G401.6 (cell line): ENCODE measurements around the gene FAAH2.
"Not testable (repeated sequence)": the region's sequence is repeated elsewhere in the genome, so short reads cannot be mapped to it uniquely, and the experiment has no call there.

ENCODE experiments used
- FAIRE-seq: peaks from 2 replicates; lab custom pipeline; 2012; peaks lifted over from hg19 to GRCh38; lab: Jason Lieb, UNC

Gene FAAH2

DNA sequence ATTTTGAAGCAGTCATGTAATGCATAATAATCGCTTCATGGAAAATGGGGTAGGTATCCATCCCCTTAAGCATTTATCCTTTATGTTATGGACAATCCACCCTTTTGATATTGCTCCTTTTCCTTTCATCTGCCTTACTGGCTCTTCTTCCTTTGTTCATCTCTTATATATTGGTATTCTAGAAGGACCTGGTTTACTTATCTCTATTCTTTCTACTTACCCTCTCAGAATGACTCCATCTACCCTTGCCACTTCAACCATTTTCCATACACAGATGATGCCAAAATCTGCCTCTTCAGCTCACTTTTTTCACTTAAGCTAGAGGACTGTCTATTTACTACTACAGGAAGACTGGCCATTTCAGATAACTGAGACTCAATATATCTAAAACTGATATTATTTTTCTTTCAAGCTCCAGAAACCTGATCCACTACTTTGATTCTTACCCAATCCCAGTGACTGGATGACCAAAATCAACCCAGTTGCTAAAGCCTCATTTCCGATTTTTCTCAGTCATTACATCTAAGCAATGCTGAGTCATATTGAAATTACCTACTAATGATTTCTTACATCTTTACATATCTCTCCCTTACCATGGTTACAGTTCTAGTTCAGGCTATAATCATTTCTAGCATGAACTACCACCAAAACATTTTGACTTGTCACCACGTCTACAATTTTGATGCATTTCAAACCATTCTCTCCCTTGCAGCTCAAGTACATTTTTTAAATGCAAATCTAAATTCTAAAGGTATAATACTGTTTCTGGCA lies 93.7 kb downstream of the FAAH2 start:
- no peak for FAIRE-seq

DNA sequence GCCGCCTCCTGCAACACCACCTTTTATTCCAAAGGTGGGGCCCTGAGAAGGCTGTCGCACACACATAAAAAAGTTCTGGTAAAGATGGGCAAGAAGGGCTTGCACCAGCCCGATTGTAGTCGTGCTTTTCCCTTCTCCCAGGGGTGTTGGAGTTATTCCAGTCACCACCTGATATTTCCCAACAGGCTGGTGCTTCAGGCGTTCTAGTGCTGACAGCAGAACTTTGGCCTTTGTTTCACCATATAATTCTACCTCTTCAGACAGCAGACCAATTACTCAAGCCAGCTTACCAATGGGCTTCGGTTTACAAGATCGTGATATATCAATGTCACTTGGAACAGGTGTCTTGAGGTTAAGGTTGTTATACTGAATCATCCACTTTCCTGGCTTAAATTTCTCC lies 107.7 kb downstream of the FAAH2 start:
- not testable (repeated sequence) for FAIRE-seq

DNA sequence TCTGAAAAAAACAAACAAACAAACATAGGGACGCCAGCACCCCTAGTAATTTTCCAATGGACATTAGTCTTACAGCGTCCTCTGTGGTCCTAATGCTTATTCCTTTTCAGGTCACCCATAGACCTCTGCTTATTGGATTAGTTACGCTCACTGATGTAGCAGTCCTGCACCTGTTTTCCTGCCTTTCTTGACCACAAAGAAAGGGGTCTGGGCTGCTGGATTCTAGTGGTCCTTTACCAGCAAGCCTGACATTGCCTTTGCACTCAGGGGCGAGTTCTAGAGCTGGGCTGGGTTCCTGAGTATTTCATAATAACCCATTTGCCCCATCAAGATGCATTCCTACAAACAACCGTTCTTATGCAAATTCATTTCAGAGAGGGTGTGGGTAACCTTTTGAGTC lies 116.7 kb downstream of the FAAH2 start:
- FAIRE-seq: not testable (repeated sequence)

DNA sequence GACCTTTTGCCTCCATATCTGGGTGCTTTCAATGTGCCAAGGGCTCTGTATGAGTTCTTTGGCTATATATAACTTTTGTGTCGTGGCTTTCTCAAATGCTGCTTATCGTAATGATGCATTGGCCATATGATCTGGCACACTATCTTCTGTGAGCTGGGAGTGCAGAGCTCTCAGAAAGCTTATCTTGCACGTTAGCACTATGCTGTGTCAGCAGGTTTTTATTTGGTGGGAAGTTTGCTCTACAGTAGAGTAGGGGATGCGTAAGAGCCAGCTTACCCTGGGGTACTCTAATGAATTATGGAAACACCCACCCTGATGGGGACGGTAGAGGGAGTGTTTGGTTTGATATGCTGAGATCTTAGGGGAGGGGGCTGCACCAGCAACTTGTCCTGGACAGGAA lies 119.6 kb downstream of the FAAH2 start:
- FAIRE-seq: no peak

DNA sequence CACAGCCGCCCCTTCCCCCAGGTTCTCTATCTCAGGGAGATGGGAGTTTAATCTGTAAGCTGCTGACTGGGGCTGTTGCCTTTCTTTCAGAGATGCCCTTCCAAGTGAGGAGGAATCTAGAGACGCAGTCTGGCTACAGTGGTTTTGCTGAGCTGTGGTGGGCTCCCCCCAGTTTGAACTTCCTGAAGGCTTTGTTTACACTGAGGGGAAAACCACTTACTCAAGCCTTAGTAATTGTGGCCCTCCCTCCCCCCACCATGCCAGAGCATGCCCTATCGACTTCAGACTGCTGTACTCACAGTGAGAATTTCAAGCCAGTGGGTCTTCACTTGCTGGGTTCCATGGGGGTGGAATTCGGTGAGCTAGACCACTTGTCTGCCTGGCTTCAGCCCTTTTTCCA lies 131.3 kb downstream of the FAAH2 start:
- FAIRE-seq: no peak

DNA sequence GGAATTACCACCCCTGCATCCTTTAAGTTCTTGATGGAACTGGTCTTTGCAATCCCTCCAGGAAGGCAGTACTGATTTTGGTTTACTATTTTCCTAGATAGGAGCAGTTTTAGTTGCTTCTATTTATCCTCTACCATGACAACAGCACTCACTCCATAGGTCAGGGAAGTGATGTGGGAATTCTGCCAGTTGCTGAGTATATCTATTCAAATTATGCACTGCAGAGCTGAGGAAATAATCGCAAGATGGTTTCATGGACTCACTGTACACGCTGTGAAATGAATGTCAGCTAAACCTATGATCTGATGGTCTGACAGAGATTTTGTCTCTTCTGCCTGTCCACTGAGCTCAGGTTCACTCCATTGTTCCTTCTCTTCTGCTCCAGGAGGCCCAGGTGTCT lies 135.8 kb downstream of the FAAH2 start:
- FAIRE-seq: no peak

DNA sequence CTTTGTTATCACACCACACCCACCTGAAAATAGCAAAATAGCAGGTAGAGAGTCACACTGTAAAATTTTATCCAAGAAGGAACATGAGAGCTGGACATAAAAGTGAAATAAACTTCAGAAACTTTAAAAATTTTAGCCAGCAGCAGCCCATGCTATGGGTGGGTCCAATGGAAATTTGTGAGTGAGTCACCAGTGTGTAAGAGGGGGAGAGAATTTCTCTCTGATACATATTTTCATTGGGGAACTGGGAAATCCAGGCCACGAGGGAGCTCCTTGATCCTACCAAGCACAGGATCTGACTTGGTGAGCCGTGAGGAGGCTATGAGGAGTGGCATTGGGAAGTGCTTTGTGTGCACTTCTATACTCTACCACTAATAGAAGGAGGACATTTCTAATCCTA lies 136.3 kb downstream of the FAAH2 start:
- FAIRE-seq: no peak

DNA sequence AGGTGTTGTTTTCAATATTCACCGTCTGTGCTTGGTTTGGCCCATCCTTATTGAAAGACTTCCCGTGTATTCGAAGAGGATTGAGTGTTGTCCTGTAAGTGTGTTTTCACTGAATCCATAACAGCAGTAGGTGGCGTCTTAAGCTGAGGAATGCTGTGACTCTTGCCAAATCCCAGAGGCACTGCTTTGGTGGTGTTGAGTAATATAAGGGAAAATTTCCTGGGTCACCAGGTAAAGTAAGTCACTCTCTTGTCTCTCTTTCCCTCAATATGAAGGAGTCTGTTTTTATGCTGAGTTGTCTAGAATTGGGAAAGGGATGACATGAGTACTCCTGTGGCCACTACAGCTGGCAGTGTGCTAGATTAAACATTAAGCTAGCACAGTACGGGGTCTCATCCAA lies 158.6 kb downstream of the FAAH2 start:
- no peak for FAIRE-seq

DNA sequence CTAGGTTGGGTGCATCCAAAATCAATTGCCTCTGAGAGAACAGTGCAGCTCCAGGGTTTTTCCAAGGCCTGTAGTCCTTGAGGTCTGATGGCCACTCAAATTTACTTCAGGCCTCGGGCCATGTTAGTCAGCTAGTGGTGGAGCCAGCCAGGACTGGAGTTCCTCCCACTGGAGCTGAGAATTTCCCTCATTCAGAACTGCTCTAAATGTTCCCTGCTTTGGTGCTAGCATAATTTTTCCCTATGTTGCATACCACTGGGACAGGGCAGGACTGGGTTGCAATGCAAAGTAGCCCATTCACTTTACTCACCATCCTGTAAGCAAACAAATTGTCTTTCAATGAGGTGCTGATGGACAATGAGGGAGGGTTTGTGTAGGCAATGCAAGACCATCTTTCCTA lies 159.3 kb downstream of the FAAH2 start:
- no peak for FAIRE-seq

DNA sequence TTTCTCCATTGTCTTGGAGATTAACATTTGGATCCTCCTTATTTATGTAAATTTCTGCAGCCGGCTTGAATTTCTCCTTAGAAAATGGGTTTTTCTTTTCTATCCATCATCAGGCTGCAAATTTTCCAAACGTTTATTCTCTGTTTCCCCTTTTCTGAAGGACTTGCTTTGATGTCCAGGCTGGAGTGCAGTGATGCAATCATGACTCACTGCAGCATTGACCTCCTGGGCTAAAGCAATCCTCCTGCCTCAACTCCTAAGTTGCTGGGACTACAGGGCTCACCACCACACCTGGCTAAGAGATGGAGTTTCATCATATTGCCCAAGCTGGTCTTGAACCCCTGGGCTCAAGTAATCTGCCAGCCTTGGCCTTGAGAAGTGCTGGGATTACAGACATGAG lies 161.3 kb downstream of the FAAH2 start:
- FAIRE-seq: no peak

DNA sequence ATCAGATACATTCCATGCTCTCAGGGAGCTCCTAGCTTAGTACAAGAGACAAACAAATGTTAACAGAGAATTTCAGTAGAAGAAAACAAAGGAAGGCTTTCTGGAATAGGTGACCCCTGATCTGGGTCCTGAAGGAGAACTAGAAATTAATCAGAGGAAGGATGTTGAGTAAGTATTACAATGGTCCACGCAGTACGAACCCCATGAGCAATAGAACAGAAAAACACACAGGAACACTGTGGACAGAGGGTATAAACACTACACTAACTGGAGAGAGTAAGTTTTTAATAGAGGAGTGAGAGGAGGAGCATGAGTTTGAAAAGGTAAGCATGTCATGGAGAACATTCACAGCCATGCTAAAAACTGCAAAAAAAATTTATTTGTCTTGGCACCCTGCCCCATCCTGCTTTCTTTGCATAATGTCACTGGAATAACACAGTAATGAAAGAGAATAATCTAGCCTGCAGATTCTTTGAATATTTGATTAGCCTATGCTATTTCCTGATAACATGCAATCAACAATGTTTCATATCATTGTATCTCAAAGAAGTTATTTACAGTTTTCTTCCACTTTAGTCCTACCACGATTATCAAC lies 165.0 kb downstream of the FAAH2 start:
- FAIRE-seq: no peak

DNA sequence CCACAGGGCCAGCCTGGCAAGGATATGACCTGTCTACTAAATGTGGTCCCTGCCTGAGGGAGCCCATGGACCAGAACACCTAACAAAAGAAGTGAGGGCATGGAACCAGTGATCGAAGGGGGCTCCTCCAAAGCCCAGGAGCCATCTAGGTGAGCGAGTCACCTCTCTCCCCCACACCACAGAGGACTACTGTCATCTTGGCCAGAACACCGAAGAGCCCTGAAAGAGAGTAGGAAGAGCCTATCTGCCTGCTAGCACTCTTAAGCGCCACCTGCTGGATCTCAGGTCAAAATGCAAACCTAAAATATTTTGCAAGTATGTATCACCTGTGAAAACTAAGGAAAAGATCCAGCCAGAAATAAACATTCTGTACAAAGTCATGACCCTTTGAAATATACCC lies 167.4 kb downstream of the FAAH2 start:
- FAIRE-seq: no peak

DNA sequence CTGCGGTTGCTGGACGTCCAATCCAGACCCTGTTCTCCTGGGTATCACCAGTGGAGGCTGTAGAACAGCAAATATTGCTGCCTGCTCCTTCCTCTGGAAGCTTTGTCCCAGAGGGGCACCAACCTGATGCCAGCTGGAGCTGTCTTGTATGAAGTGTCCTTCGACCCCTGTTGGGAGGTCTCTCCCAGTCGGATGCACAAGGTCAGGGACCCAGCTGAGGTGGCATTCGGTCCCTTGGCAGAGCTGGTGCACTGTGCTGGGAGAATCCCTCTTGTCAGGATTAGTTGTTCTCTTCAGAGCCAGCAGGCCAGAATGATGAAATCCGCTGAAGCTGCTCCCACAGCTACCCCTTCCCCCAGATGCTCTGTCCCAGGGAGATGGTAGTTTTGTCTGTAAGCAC lies 195.0 kb downstream of the FAAH2 start:
- FAIRE-seq: no peak

DNA sequence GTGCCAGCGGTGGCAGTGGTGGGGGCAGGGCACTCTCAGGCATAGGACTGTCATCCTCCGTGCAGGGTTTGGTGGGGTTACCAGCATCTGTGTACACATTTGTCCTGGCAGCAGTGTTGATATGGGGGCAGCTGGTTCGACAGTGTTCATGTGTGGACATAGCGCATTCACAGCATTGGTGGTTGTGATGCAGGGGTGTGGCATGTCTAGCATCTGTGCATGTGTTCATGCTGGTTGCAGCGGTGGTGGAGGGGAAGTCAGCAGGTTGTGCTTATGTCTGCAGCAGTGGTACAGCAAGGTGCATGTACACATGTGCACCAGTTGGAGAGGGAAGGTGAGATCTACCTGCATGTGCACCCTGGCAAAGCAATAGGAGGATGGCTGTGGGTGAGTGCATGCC lies 230.0 kb downstream of the FAAH2 start:
- FAIRE-seq: no peak

DNA sequence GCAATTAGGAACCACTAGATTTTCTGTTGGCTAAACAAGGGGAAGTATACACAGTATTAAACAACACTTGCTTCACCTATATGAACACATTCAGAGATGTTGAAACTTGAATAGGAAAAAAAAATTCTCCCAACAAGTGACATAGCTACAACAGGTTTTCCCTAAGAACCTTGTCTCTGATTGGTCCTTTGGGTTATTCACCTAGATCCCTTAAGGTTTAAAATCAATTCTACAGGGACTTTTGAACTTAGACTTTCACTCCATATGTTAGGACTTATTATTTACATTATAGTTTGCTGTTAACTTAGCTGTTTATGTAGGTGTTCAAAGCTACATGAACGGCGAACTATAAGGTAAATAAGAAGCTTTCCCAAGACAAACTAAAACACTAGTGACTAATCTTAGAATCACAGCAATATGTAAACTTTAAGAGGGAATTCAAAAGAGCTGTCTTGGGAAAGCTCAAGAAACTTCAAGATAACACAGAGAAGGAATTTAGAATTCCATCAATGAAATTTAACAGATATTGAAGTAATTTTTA lies 233.1 kb downstream of the FAAH2 start:
- no peak for FAIRE-seq

DNA sequence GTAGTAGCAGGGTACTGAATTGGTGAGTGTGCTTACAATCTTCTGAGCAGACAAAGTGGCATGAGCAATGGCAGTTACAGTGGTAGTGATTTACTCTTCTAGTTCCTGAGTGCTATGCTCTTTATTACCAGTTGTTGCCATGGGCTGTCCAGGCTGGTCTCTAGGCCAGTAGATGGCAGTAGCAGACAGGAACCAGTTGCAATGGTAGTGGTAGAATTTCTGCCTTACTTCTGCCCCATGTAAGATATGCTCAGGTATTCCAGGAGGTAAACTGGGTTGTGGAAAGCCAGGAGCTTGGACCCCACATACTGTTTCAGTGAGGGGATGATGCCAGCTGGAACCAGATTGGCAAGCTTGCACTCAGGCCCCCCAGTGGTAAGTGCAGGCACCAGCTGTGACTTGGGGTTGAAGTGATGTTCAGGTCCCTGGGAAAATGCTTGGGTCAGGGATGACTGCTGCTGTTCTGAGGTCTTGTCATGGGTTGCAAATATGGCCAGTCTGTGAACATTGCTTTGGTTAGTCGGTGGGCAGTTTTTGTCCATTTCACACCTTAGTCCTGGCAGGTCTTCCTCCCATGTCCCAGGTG lies 242.3 kb downstream of the FAAH2 start:
- no peak for FAIRE-seq
